IMR-90 (cell line): ENCODE data around the gene PLLP. TPM values are rescaled to one million over a fixed set of nuclear protein-coding genes. Genes with fewer than 3 reads are reported as not detected.

Experiments
- ATAC-seq: fragments of 200-7000 bp; cut with Tn5 transposase; 2 replicates; pipeline ENCODE4 v1.9.1; 2020; ENCODE audit warnings: low read depth, mild to moderate bottlenecking, moderate library complexity
- BruUV-seq: library from RNA; stranded (reverse); fragments of 400-500 nt; replicated peaks from 2 replicates; lab custom pipeline; 2021; lab: Mats Ljungman, UMichigan
- CTCF ChIA-PET: fragments of 300-600 bp; formaldehyde crosslinking; extraction: SDS; loops from one replicate; lab custom pipeline; 2021; ENCODE audit warnings: antibody characterized with exemption; lab: Yijun Ruan, JAX
- POLR2A ChIA-PET: fragments of 300-600 bp; sonication (Branson Sonifier 250); formaldehyde crosslinking; loops from one replicate; lab custom pipeline; 2022; ENCODE audit warnings: antibody characterized with exemption; ENCODE audit not compliant: unreplicated experiment; lab: Charles Lee
- DNase-seq: peaks from one replicate; pipeline ENCODE4 v3.0.0; 2013
- H2AFZ ChIP-seq: replicated peaks from 2 replicates; pipeline ENCODE3; 2013; ENCODE audit warnings: low read length, mild to moderate bottlenecking; ENCODE audit not compliant: poor library complexity
- H2AK5ac ChIP-seq: 2 replicates; pipeline ENCODE4 v1.6.1; 2013; ENCODE audit warnings: low read depth, low read length, inconsistent platforms
- H2AK9ac ChIP-seq: replicated peaks from 2 replicates; pipeline ENCODE3; 2013; ENCODE audit warnings: mild to moderate bottlenecking, low read depth, low read length, moderate library complexity; ENCODE audit not compliant: poor library complexity
- H2BK120ac ChIP-seq: 2 replicates; pipeline ENCODE4 v1.6.1; 2013; ENCODE audit warnings: low read depth, low read length, inconsistent platforms
- H2BK15ac ChIP-seq: 3 replicates; pipeline ENCODE4 v1.6.1; 2013; ENCODE audit warnings: low read depth, low read length, inconsistent platforms
- H2BK20ac ChIP-seq: 2 replicates; pipeline ENCODE4 v1.6.1; 2013; ENCODE audit warnings: low read depth, mild to moderate bottlenecking, inconsistent platforms, low read length, moderate library complexity
- H2BK5ac ChIP-seq: 2 replicates; pipeline ENCODE4 v1.6.1; 2013; ENCODE audit warnings: mild to moderate bottlenecking, low read depth, low read length, inconsistent platforms; ENCODE audit not compliant: poor library complexity, severe bottlenecking
- H3K14ac ChIP-seq: replicated peaks from 2 replicates; pipeline ENCODE4 v1.6.1; 2013; ENCODE audit warnings: low read depth, low read length, inconsistent platforms
- H3K18ac ChIP-seq: 2 replicates; pipeline ENCODE4 v1.6.1; 2013; ENCODE audit warnings: low read depth, low read length, control low read depth
- H3K23ac ChIP-seq: 2 replicates; pipeline ENCODE4 v1.6.1; 2013; ENCODE audit warnings: low read depth, low read length, inconsistent platforms
- H3K27ac ChIP-seq: 2 replicates; pipeline ENCODE4 v1.5.1; 2013; ENCODE audit warnings: mild to moderate bottlenecking, control low read depth, low read length; ENCODE audit not compliant: insufficient read depth
- H3K27me3 ChIP-seq: 2 replicates; pipeline ENCODE4 v1.6.1; 2013; ENCODE audit warnings: low read length; ENCODE audit not compliant: control insufficient read depth, insufficient read depth
- H3K36me3 ChIP-seq: 2 replicates; pipeline ENCODE4 v1.6.1; 2013; ENCODE audit warnings: low read length, mixed read lengths; ENCODE audit not compliant: control insufficient read depth, insufficient read depth
- H3K4ac ChIP-seq: 2 replicates; pipeline ENCODE4 v1.6.1; 2013; ENCODE audit warnings: low read depth, low read length, inconsistent platforms
- H3K4me1 ChIP-seq: 2 replicates; pipeline ENCODE4 v1.6.1; 2013; ENCODE audit warnings: low read length, mixed read lengths; ENCODE audit not compliant: control insufficient read depth, insufficient read depth
- H3K4me2 ChIP-seq: 2 replicates; pipeline ENCODE4 v1.6.1; 2013; ENCODE audit warnings: low read depth, mild to moderate bottlenecking, control low read depth, low read length, moderate library complexity
- H3K4me3 ChIP-seq: 2 replicates; pipeline ENCODE4 v1.5.1; 2013; ENCODE audit warnings: low read depth, mild to moderate bottlenecking, control low read depth, low read length, moderate library complexity; ENCODE audit not compliant: insufficient read depth
- H3K56ac ChIP-seq: 2 replicates; pipeline ENCODE4 v1.6.1; 2013; ENCODE audit warnings: low read length, inconsistent platforms; ENCODE audit not compliant: insufficient read depth; ENCODE audit errors: extremely low read depth
- H3K79me1 ChIP-seq, 2 experiments: 2 replicates each; pipeline ENCODE4 v1.6.1; 2013; ENCODE audit warnings: low read length in 2 of 2, inconsistent platforms in 1 of 2, low read depth in 1 of 2
- H3K9ac ChIP-seq: 2 replicates; pipeline ENCODE4 v1.6.1; 2013; ENCODE audit warnings: low read depth, low read length, control low read depth
- H3K9me1 ChIP-seq: 2 replicates; pipeline ENCODE4 v1.6.1; 2013; ENCODE audit warnings: low read length, inconsistent platforms; ENCODE audit not compliant: insufficient read depth
- H3K9me3 ChIP-seq: 2 replicates; pipeline ENCODE4 v1.6.1; 2013; ENCODE audit warnings: low read length; ENCODE audit not compliant: control insufficient read depth, insufficient read depth
- H4K20me1 ChIP-seq: 2 replicates; pipeline ENCODE4 v1.6.1; 2013; ENCODE audit warnings: low read length, inconsistent platforms; ENCODE audit not compliant: insufficient read depth
- H4K5ac ChIP-seq: 2 replicates; pipeline ENCODE4 v1.6.1; 2013; ENCODE audit warnings: mild to moderate bottlenecking, low read depth, low read length, control low read depth
- H4K8ac ChIP-seq, 2 experiments: 2 replicates each; pipeline ENCODE4 v1.6.1; 2013; ENCODE audit warnings: low read depth in 2 of 2, low read length in 2 of 2, control low read depth in 1 of 2, inconsistent platforms in 1 of 2
- H4K91ac ChIP-seq: 2 replicates; pipeline ENCODE4 v1.6.1; 2013; ENCODE audit warnings: low read depth, low read length, inconsistent platforms; ENCODE audit not compliant: insufficient read depth
- CEBPB ChIP-seq: IDR thresholded peaks from 2 replicates; pipeline ENCODE4 v1.6.1; 2012; ENCODE audit warnings: low read depth, low read length, improper control_type of control experiment
- CHD1 ChIP-seq: IDR thresholded peaks from 2 replicates; pipeline ENCODE4 v1.6.1; 2012; ENCODE audit warnings: low read depth, low read length, improper control_type of control experiment
- CTCF ChIP-seq: conservative IDR thresholded peaks from 2 replicates; pipeline ENCODE4 v1.5.1; 2012; ENCODE audit warnings: mild to moderate bottlenecking, low read depth, low read length, improper control_type of control experiment
- ELK1 ChIP-seq: fragments of 150-350 bp; IDR thresholded peaks from 2 replicates; pipeline ENCODE4 v1.6.1; 2016; ENCODE audit warnings: low read depth, mild to moderate bottlenecking, low read length, moderate library complexity, borderline replicate concordance
- FOS ChIP-seq: fragments of 150-350 bp; IDR thresholded peaks from 2 replicates; pipeline ENCODE4 v1.6.1; 2016; ENCODE audit warnings: low read depth, low read length
- MAFK ChIP-seq: IDR thresholded peaks from 2 replicates; pipeline ENCODE4 v1.6.1; 2012; ENCODE audit warnings: low read depth, low read length, improper control_type of control experiment
- MXI1 ChIP-seq: IDR thresholded peaks from 2 replicates; pipeline ENCODE4 v1.6.1; 2012; ENCODE audit warnings: low read depth, mild to moderate bottlenecking, low read length, moderate library complexity, borderline replicate concordance
- POLR2A ChIP-seq: IDR thresholded peaks from 2 replicates; pipeline ENCODE4 v1.6.1; 2012; ENCODE audit warnings: mild to moderate bottlenecking, low read depth, low read length
- SMC3 ChIP-seq: fragments of 150-350 bp; IDR thresholded peaks from 2 replicates; pipeline ENCODE4 v1.6.1; 2016; ENCODE audit warnings: low read depth, mild to moderate bottlenecking, antibody characterized with exemption, low read length, moderate library complexity
- USF2 ChIP-seq: fragments of 150-350 bp; IDR thresholded peaks from 2 replicates; pipeline ENCODE4 v1.6.1; 2017; ENCODE audit warnings: mild to moderate bottlenecking, antibody characterized with exemption, low read length, low read depth
- WGBS, 2 experiments: methylation state at CpG; one replicate each; pipeline versions ENCODE4 v1.1.5 to v1.1.7; 2013; ENCODE audit warnings: missing lambda C conversion rate in 2 of 2; ENCODE audit not compliant: insufficient read length in 1 of 2; ENCODE audit errors: extremely low coverage in 2 of 2; 5-methylcytosine and 5-hydroxymethylcytosine counted together
- dilution Hi-C: fragments of 300-500 bp; cut with HindIII; formaldehyde crosslinking; loops from one replicate; pipeline ENCODE4 v1.14.3; 2018; ENCODE audit warnings: low sequenced_read_pairs; ENCODE audit not compliant: unreplicated experiment
- in situ Hi-C: fragments of 300-500 bp; cut with MboI; formaldehyde crosslinking; loops from 3 replicates; pipeline ENCODE4 v1.14.3; 2019; ENCODE audit warnings: low sequenced_read_pairs, inconsistent platforms, mixed read lengths
- intact Hi-C: fragments of 100-400 bp; cut with micrococcal nuclease; formaldehyde crosslinking; loops from 2 replicates; pipeline ENCODE4 v1.10.0; 2022
- polyA plus RNA-seq, 3 experiments: library from polyadenylated mRNA; depleted of rRNA; stranded (reverse); fragments of >200 nt; gene quantifications; 2 replicates each; pipeline ENCODE4 v1.2.3, GENCODE V29; 2012; ENCODE audit warnings: low replicate concordance in 1 of 3
- total RNA-seq: library from RNA; depleted of rRNA; stranded (reverse); fragments of >200 nt; gene quantifications from 2 replicates; pipeline ENCODE4 v1.2.3, GENCODE V29; 2012

PLLP gene
- total and polyA plus RNA-seq, 2 of the 4 experiments (the other 2 are of a cell fraction) = 0.05 TPM; not detected in 1

GRCh38 chr16:57315416-57315815 lies 30.9 kb upstream of the PLLP start:
- Histone ChIP-seq H4K20me1 (no peaks in the 10 kb centered on the region), H3K36me3 (no peaks in the 10 kb centered on the region), H3K9ac (no peak overlapping the region), H2AK5ac (peak overlapping the region; percentile 18; the same call in 1 of the 2 replicates), H2BK120ac (peak overlapping the region; percentile 54; the same call in 1 of the 2 replicates), H3K27ac (no peak overlapping the region), H4K8ac (no peak overlapping the region), H2BK5ac (no peak overlapping the region), H2BK15ac (no peak overlapping the region), H3K23ac (no peak overlapping the region; the same call in 1 of the 2 replicates), H2AFZ (peak overlapping the region; percentile 24), H3K4me1 (peaks cover 7% of the 10 kb centered on the region), H3K79me1 (no peaks in the 10 kb centered on the region), H3K14ac (no peak overlapping the region), H3K9me3 (no peaks in the 10 kb centered on the region), H3K56ac (no peak overlapping the region), H2BK20ac (0 out of 2 replicates have a peak overlapping the region, but pooled peaks have one; percentile 42), H2AK9ac (no peak overlapping the region), H4K5ac (no peak overlapping the region), H3K27me3 (peaks cover 29% of the 10 kb centered on the region), H3K4me2 (no peak overlapping the region), H3K18ac (no peak overlapping the region), H3K4me3 (no peak overlapping the region), H3K9me1 (peaks cover 7% of the 10 kb centered on the region), H3K4ac (0 out of 2 replicates have a peak overlapping the region, but pooled peaks have one; percentile 16), H4K91ac (no peak overlapping the region; the same call in 1 of the 2 replicates)
- CTCF ChIA-PET = no interaction called here
- no TSS peak for BruUV-seq
- ATAC-seq = no peak
- POLR2A ChIA-PET = no interaction called here
- TF ChIP-seq CHD1 = no peak
- TF ChIP-seq ELK1 = no peak
- TF ChIP-seq CTCF = no peak
- no peak for TF ChIP-seq FOS
- no peak for TF ChIP-seq USF2
- TF ChIP-seq SMC3 = no peak
- no peak for TF ChIP-seq POLR2A
- TF ChIP-seq MAFK = no peak
- TF ChIP-seq CEBPB = no peak
- no peak for TF ChIP-seq MXI1
- no peak for DNase-seq
- 50% methylated on average over 4 of the region's 7 CpGs; no CpG with 5 or more reads in 1 of the 2 experiments for WGBS, 2 experiments
- dilution Hi-C loops (no loop called here), in situ Hi-C loops (no loop called here), intact Hi-C loops (no loop called here)
